ENCODE results near the gene RNF187. TPM values are rescaled to one million over a fixed set of nuclear protein-coding genes. Genes with fewer than 3 reads are reported as not detected.

The RNF187 gene
- total and polyA plus RNA-seq, 10 of the 15 experiments (the other 5 are each of a cell fraction or from before 2014, with no cell fraction given) = 2.6 to 116 (median 29.5) TPM

DNA sequence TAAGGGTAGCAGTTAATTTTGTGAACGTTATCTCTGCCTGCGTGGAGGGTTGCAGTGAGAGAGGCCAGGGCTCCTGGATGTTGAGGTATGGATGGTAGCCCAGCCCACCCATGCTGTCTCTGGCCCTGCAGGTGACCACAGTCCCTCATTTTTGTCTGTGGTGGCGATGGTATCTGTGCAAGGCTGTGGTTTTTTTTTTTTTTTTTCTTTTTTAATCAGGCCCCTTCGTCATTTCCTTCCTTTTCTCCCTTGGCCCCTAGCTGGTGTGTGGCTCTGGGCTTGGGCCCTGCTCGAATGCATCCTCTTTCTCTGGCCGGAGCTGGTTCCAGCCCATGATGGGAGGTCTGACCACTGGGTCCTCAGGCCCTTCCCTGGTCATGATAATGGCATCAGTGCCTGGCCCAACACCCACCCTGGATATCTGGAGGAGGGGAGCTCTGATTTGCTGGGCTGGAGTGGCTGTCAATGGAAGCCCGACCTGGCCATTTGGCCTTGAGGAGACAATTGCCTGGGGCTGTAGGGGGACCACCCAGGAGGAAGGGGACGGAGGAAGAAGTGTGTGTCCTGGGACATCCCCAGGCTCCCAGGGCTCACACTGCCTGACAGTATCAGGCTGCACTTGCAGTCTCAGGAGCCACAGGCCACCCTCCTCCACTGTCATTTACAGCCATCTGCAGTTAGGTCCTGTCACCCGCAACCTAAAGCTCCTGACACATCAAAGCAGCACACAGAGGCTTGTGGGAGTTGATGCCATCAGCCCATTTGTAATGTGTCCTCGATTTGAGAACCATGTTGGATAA lies 8.1 kb upstream of the RNF187 start (continued):
- TF ChIP-seq RAD21 (IDR thresholded peaks at IDR 0.05; ENCODE audit: insufficient read depth, low read depth, low read length) (peak; percentile 14; the same call in 1 of the 2 replicates), ZSCAN29 (IDR thresholded peaks at IDR 0.05) (no peak), NFYB (IDR thresholded peaks at IDR 0.05; ENCODE audit: insufficient read depth, low read depth, low read length) (no peak)

DNA sequence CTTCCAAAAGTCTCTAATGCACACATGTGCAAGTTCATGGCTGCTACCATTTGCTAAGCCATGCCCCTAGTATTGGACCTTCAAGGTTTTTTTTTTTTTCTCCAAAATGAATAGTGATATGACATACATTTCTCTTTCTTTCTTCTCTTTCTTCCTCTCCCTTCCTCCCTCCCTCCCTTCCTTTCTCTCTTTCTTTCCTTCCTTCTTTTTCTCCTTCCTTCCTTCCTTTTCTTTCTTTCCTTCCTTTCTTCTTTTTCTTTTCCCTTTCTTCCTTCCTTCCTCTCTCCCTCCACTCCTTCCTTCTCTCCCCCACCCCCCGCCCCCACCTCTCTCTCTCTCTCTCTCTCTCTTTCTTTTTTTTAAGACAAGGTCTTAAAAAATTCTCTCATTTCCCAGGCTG lies 3.4 kb upstream of the RNF187 start:
- H4K20me1 ChIP-seq (ENCODE audit: control insufficient read depth, insufficient read depth) = no peaks in the 10 kb centered on the region
- no peak overlapping the region for H3K4me2 ChIP-seq (ENCODE audit: control insufficient read depth, insufficient read depth)
- ChIA-PET RAD21 (ENCODE audit: unreplicated experiment) (no interaction called here), POLR2A (no interaction called here), SMC1A (ENCODE audit: uncharacterized antibody, unreplicated experiment) (no interaction called here), CTCF (interaction anchor here (0.6 kb wide), 1 partner anchor 25 kb away, joined by 4 read pairs; no protein-coding TSS in a partner anchor)
- intact Hi-C loops (cut with micrococcal nuclease; ENCODE audit: unreplicated experiment) = no loop called here
- H3K9ac ChIP-seq (ENCODE audit: control insufficient read depth, insufficient read depth, low read length) = no peak overlapping the region
- no peak overlapping the region for H2AFZ ChIP-seq (ENCODE audit: control insufficient read depth, low read depth, low read length)
- H3K4me3 ChIP-seq = no peak overlapping the region
- FAIRE-seq = no peak
- H3K27ac ChIP-seq (ENCODE audit: control insufficient read depth, insufficient read depth) = no peak overlapping the region
- H3K79me2 ChIP-seq (ENCODE audit: control insufficient read depth, insufficient read depth, low read length) = peaks cover 10% of the 10 kb centered on the region
- no peaks in the 10 kb centered on the region for H3K9me3 ChIP-seq (replicated peaks; ENCODE audit: control insufficient read depth, insufficient read depth, low read length)
- no peaks in the 10 kb centered on the region for H3K27me3 ChIP-seq (replicated peaks in 1 of 2; ENCODE audit: control insufficient read depth in 2 of 2, insufficient read depth in 2 of 2, low read length in 1 of 2)
- no peaks in the 10 kb centered on the region for H3K36me3 ChIP-seq (ENCODE audit: control insufficient read depth in 2 of 2, insufficient read depth in 2 of 2, low read length in 1 of 2)
- in situ Hi-C loops (cut with MboI) = no loop called here
- no CpG with 5 or more reads among the region's 1 CpG for WGBS (ENCODE audit: insufficient coverage, insufficient replicate concordance, low lambda C conversion rate, missing lambda C conversion rate)
- no peak for DNase-seq (ENCODE audit: low read depth, low spot score)
- no peak for ATAC-seq
- BruUV-seq (replicated peaks) = no TSS peak
- peaks cover 28% of the 10 kb centered on the region for H3K4me1 ChIP-seq (ENCODE audit: control insufficient read depth, insufficient read depth, low read length)
- TF ChIP-seq CBFB (IDR thresholded peaks at IDR 0.05; ENCODE audit: low read depth) (no peak), SIX5 (IDR thresholded peaks at IDR 0.05; ENCODE audit: low read depth, low read length, severe bottlenecking) (no peak), SP1 (IDR thresholded peaks at IDR 0.05; ENCODE audit: low read depth, low read length) (no peak), PAX5 (IDR thresholded peaks at IDR 0.05; ENCODE audit: borderline replicate concordance, low read depth, low read length) (no peak), EP300 (IDR thresholded peaks at IDR 0.05; ENCODE audit: borderline replicate concordance in 1 of 2, control insufficient read depth in 1 of 2, low read depth in 2 of 2, low read length in 2 of 2) (no peak)
- TF ChIP-seq, protein P1, sequence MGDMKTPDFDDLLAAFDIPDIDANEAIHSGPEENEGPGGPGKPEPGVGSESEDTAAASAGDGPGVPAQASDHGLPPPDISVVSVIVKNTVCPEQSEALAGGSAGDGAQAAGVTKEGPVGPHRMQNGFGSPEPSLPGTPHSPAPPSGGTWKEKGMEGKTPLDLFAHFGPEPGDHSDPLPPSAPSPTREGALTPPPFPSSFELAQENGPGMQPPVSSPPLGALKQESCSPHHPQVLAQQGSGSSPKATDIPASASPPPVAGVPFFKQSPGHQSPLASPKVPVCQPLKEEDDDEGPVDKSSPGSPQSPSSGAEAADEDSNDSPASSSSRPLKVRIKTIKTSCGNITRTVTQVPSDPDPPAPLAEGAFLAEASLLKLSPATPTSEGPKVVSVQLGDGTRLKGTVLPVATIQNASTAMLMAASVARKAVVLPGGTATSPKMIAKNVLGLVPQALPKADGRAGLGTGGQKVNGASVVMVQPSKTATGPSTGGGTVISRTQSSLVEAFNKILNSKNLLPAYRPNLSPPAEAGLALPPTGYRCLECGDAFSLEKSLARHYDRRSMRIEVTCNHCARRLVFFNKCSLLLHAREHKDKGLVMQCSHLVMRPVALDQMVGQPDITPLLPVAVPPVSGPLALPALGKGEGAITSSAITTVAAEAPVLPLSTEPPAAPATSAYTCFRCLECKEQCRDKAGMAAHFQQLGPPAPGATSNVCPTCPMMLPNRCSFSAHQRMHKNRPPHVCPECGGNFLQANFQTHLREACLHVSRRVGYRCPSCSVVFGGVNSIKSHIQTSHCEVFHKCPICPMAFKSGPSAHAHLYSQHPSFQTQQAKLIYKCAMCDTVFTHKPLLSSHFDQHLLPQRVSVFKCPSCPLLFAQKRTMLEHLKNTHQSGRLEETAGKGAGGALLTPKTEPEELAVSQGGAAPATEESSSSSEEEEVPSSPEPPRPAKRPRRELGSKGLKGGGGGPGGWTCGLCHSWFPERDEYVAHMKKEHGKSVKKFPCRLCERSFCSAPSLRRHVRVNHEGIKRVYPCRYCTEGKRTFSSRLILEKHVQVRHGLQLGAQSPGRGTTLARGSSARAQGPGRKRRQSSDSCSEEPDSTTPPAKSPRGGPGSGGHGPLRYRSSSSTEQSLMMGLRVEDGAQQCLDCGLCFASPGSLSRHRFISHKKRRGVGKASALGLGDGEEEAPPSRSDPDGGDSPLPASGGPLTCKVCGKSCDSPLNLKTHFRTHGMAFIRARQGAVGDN (IDR thresholded peaks at IDR 0.05) = no peak
- TF ChIP-seq, protein P2, sequence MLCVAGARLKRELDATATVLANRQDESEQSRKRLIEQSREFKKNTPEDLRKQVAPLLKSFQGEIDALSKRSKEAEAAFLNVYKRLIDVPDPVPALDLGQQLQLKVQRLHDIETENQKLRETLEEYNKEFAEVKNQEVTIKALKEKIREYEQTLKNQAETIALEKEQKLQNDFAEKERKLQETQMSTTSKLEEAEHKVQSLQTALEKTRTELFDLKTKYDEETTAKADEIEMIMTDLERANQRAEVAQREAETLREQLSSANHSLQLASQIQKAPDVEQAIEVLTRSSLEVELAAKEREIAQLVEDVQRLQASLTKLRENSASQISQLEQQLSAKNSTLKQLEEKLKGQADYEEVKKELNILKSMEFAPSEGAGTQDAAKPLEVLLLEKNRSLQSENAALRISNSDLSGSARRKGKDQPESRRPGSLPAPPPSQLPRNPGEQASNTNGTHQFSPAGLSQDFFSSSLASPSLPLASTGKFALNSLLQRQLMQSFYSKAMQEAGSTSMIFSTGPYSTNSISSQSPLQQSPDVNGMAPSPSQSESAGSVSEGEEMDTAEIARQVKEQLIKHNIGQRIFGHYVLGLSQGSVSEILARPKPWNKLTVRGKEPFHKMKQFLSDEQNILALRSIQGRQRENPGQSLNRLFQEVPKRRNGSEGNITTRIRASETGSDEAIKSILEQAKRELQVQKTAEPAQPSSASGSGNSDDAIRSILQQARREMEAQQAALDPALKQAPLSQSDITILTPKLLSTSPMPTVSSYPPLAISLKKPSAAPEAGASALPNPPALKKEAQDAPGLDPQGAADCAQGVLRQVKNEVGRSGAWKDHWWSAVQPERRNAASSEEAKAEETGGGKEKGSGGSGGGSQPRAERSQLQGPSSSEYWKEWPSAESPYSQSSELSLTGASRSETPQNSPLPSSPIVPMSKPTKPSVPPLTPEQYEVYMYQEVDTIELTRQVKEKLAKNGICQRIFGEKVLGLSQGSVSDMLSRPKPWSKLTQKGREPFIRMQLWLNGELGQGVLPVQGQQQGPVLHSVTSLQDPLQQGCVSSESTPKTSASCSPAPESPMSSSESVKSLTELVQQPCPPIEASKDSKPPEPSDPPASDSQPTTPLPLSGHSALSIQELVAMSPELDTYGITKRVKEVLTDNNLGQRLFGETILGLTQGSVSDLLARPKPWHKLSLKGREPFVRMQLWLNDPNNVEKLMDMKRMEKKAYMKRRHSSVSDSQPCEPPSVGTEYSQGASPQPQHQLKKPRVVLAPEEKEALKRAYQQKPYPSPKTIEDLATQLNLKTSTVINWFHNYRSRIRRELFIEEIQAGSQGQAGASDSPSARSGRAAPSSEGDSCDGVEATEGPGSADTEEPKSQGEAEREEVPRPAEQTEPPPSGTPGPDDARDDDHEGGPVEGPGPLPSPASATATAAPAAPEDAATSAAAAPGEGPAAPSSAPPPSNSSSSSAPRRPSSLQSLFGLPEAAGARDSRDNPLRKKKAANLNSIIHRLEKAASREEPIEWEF (IDR thresholded peaks at IDR 0.05; ENCODE audit: insufficient replicate concordance, low read depth, low read length) = no peak
